H1 (cell line): ENCODE measurements around the gene CLEC16A.

ENCODE experiments used
- EP300 ChIP-seq, 2 experiments: IDR thresholded peaks; 1 replicate in 1 of 2; 2 replicates in 1 of 2; pipeline ENCODE4 v1.6.1; 2011 to 2012; ENCODE audit warnings: low read depth in 2 of 2, low read length in 2 of 2, mild to moderate bottlenecking in 2 of 2, borderline replicate concordance in 1 of 2, inconsistent platforms in 1 of 2, moderate library complexity in 1 of 2
- NANOG ChIP-seq: IDR thresholded peaks from 2 replicates; pipeline ENCODE4 v1.6.1; 2011; ENCODE audit warnings: low read length, low read depth, mild to moderate bottlenecking, inconsistent platforms; ENCODE audit not compliant: insufficient read depth, poor library complexity, severe bottlenecking
- TF ChIP-seq, protein P1 (sequence below), 3 experiments: IDR thresholded peaks; 1 replicate in 2 of 3; 2 replicates in 1 of 3; pipeline versions ENCODE4 v1.5.1 to v1.6.1; 2011; ENCODE audit warnings: low read length in 3 of 3, mild to moderate bottlenecking in 3 of 3, inconsistent platforms in 2 of 3, low read depth in 1 of 3, moderate library complexity in 1 of 3; ENCODE audit not compliant: insufficient read depth in 1 of 3; ENCODE audit errors: control extremely low read depth in 1 of 3
- TF ChIP-seq, protein P2 (sequence below): IDR thresholded peaks from 2 replicates; pipeline ENCODE4 v1.6.1; 2011; ENCODE audit warnings: low read depth, mild to moderate bottlenecking, low read length; ENCODE audit not compliant: insufficient read depth

DNA sequence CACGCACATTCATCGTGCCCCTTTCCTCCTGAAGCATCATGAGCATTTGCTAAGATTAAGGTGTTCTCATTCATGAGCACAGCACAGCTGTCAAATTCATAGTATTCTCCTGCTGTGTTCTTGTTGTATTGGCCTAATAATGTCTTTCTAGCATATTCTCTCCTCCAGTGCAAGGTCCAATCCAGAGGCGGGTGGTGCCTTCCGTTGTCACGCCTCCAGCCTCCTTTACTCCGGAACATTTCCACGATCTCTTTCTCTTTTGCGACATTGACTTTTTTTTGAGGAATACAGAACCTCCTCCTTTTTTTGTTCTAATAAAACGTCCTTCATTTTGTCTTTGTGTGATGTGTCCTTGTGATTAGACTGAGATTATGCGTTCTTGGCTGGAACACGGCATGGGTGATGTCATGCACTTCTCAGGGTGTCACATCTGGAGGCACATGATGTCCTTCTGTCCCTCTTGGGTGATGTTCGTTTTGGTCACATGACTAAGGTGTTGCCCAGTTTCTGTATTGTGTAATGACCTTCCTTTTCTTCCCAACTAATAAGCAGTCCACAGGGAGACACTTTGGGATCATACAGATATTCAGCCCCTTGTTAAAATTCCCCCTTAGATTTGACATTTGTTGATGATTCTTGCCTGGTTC is 66.3 kb downstream of the CLEC16A start:
- TF ChIP-seq EP300 (IDR thresholded peaks at IDR 0.05; ENCODE audit: borderline replicate concordance in 1 of 2, low read depth in 2 of 2, low read length in 2 of 2) = no peak
- TF ChIP-seq, protein P1, sequence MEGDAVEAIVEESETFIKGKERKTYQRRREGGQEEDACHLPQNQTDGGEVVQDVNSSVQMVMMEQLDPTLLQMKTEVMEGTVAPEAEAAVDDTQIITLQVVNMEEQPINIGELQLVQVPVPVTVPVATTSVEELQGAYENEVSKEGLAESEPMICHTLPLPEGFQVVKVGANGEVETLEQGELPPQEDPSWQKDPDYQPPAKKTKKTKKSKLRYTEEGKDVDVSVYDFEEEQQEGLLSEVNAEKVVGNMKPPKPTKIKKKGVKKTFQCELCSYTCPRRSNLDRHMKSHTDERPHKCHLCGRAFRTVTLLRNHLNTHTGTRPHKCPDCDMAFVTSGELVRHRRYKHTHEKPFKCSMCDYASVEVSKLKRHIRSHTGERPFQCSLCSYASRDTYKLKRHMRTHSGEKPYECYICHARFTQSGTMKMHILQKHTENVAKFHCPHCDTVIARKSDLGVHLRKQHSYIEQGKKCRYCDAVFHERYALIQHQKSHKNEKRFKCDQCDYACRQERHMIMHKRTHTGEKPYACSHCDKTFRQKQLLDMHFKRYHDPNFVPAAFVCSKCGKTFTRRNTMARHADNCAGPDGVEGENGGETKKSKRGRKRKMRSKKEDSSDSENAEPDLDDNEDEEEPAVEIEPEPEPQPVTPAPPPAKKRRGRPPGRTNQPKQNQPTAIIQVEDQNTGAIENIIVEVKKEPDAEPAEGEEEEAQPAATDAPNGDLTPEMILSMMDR (IDR thresholded peaks at IDR 0.05; ENCODE audit: control extremely low read depth in 1 of 3, insufficient read depth in 1 of 3, low read depth in 1 of 3, low read length in 3 of 3) = no peak
- TF ChIP-seq, protein P2, sequence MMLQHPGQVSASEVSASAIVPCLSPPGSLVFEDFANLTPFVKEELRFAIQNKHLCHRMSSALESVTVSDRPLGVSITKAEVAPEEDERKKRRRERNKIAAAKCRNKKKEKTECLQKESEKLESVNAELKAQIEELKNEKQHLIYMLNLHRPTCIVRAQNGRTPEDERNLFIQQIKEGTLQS = no peak
- TF ChIP-seq NANOG = no peak
